GM23338 (cell line): ENCODE results near the gene AFTPH.

Source experiments
- CREB1 ChIP-seq: fragments of 250-450 bp; sonication (Bioruptor Pico); IDR thresholded peaks from 2 replicates; pipeline ENCODE4 v1.5.0; 2020; ENCODE audit warnings: low read depth, mild to moderate bottlenecking, moderate library complexity
- CTCF ChIP-seq, 2 experiments: fragments of 200-600 bp in 1 of 2; sonication (generic) in 1 of 2; conservative IDR thresholded peaks; 2 replicates each; pipeline versions ENCODE4 v1.5.1 to v1.6.1; 2016 to 2017; ENCODE audit warnings: antibody characterized with exemption in 2 of 2, low read depth in 2 of 2, mild to moderate bottlenecking in 2 of 2, moderate library complexity in 1 of 2
- ETS1 ChIP-seq: IDR thresholded peaks from 2 replicates; pipeline ENCODE4 v1.6.1; 2016; ENCODE audit warnings: antibody characterized with exemption
- EZH2 ChIP-seq: fragments of 200-600 bp; sonication (generic); IDR thresholded peaks from one replicate; pipeline ENCODE4 v1.8.0; 2017; ENCODE audit warnings: antibody characterized with exemption, mild to moderate bottlenecking, low read depth; ENCODE audit not compliant: unreplicated experiment
- EZH2phosphoT487 ChIP-seq: fragments of 200-600 bp; sonication (generic); IDR thresholded peaks from one replicate; pipeline ENCODE4 v1.8.1; 2018; ENCODE audit warnings: antibody characterized with exemption; ENCODE audit not compliant: unreplicated experiment
- JUNB ChIP-seq: IDR thresholded peaks from one replicate; pipeline ENCODE4 v1.6.1; 2016; ENCODE audit warnings: antibody characterized with exemption; ENCODE audit not compliant: unreplicated experiment
- NANOG ChIP-seq: IDR thresholded peaks from 2 replicates; pipeline ENCODE4 v1.6.1; 2016; ENCODE audit warnings: antibody characterized with exemption, borderline replicate concordance
- POLR2AphosphoS5 ChIP-seq: IDR thresholded peaks from 2 replicates; pipeline ENCODE4 v1.6.1; 2016; ENCODE audit warnings: antibody characterized with exemption, low read depth
- REST ChIP-seq: IDR thresholded peaks from one replicate; pipeline ENCODE4 v1.6.1; 2018; ENCODE audit warnings: antibody characterized with exemption; ENCODE audit not compliant: unreplicated experiment
- STAT1 ChIP-seq: IDR thresholded peaks from one replicate; pipeline ENCODE4 v1.6.1; 2016; ENCODE audit warnings: antibody characterized with exemption; ENCODE audit not compliant: unreplicated experiment
- ZNF331 ChIP-seq: fragments of 250-450 bp; sonication (Bioruptor Pico); IDR thresholded peaks from 2 replicates; pipeline ENCODE4 v1.5.0; 2020; ENCODE audit warnings: low read depth, mild to moderate bottlenecking, moderate library complexity

GRCh38 chr2:64525317-64525613, 1.1 kb downstream of the AFTPH start:
- TF ChIP-seq CREB1: no peak
- no peak for TF ChIP-seq CTCF (conservative IDR thresholded peaks at IDR 0.05; ENCODE audit: low read depth in 2 of 2)
- TF ChIP-seq EZH2phosphoT487: no peak
- TF ChIP-seq POLR2AphosphoS5: no peak
- TF ChIP-seq REST: no peak
- no peak for TF ChIP-seq EZH2
- TF ChIP-seq ETS1: no peak
- TF ChIP-seq NANOG: no peak
- TF ChIP-seq ZNF331 (CRISPR knock-in tag): no peak
- no peak for TF ChIP-seq JUNB
- TF ChIP-seq STAT1: no peak
